GM21825 (cell line): ENCODE data around the gene TRIM13.

Experiments used
- ATAC-seq: cut with Tn5 transposase; IDR thresholded peaks from one replicate; pipeline ENCODE4 v1.9.1; 2021; ENCODE audit warnings: mild to moderate bottlenecking, moderate library complexity; ENCODE audit not compliant: unreplicated experiment

The TRIM13 gene

DNA sequence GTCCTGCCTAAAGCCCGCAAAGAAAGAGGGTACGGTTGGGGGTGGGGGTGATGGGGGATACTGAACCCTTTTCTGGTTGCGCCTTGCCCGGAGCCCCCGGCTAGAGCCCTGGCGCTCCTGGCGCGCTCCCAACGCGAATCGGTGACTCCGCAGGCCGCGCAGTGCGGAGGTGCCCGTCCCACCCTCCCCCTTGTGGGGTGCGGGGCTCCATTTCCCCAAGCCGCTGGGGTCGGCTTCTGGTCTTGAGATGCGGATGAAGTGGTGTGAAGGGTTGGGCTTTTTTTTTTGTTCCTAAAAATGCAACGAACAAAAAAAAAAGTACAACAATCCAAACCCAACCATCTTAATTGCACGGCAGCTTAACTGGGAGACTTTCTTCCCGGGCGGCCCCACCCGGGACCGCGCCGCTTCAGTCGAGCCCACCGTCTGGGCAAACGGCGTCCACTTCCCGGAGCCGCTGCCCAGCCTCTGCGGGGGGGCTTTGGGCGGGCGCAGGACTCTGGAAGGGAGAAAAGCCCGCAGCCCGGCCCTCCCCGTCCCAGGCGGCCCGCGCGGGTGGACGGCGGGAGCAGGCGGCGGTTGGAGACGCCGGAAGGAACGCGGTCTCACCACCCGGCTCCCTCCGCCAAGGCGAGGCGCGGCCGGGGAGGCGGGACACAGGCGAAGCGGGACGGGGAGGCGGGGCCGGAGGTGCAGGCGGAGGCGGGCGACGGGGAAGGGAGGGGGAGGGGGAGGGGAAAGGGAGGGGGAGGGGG is 504 bp upstream of the TRIM13 start:
- ATAC-seq: peak; percentile 51

DNA sequence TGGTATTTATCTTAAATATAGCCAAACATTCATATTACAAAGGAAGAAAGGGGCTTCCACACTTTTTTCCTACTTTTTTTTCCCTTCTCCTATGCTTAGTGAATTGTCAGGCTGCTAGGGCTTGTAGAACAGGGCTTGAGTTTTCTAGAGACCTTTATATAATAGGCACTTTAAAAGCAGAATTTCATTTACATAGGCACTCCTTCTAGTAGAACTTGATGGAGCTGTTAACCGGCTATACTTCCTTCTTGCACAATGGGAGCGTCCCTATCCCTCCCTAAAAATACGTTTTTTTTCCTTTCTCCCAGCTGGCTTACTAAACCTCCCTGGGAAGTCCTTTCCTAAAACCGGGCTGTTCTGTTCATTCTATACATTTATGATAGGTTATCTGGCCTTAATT is 1.1 kb downstream of the TRIM13 start:
- no peak for ATAC-seq

GRCh38 chr13:49998714-49999624 is 2.1 kb downstream of the TRIM13 start:
- no peak for ATAC-seq

- no peak for ATAC-seq
Measured at GRCh38 chr13:50001287-50001686, 4.4 kb downstream of the TRIM13 start.

- ATAC-seq: no peak
Measured at GRCh38 chr13:50006426-50007135, 9.7 kb downstream of the TRIM13 start.

- ATAC-seq: no peak
Measured at GRCh38 chr13:50011461-50011860, 14.6 kb downstream of the TRIM13 start.

DNA sequence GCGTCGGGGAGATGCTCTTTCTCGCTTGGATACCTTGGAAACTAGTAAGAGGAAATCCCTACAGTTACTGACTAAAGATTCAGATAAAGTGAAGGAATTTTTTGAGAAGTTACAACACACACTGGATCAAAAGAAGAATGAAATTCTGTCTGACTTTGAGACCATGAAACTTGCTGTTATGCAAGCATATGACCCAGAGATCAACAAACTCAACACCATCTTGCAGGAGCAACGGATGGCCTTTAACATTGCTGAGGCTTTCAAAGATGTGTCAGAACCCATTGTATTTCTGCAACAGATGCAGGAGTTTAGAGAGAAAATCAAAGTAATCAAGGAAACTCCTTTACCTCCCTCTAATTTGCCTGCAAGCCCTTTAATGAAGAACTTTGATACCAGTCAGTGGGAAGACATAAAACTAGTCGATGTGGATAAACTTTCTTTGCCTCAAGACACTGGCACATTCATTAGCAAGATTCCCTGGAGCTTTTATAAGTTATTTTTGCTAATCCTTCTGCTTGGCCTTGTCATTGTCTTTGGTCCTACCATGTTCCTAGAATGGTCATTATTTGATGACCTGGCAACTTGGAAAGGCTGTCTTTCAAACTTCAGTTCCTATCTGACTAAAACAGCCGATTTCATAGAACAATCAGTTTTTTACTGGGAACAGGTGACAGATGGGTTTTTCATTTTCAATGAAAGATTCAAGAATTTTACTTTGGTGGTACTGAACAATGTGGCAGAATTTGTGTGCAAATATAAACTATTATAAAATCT is 15.7 kb downstream of the TRIM13 start:
- no peak for ATAC-seq

DNA sequence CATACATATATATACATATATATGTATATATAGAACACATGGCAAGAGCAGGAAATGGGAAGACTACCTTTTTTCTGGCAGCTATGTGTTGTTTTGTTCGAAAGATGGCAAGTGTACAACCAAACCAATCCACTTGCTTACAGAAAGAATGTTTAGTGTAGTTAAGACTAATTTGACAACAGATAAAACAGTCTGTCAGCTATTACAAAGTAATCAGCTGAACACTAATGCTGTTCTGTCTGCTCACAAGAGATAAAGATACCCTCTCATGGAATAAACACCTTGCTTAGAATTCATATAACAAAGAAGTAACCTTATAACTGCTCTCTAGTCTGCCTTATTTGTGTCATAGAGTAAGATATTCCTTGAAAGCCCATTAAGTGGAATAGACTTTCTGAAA is 17.5 kb downstream of the TRIM13 start:
- ATAC-seq: no peak

DNA sequence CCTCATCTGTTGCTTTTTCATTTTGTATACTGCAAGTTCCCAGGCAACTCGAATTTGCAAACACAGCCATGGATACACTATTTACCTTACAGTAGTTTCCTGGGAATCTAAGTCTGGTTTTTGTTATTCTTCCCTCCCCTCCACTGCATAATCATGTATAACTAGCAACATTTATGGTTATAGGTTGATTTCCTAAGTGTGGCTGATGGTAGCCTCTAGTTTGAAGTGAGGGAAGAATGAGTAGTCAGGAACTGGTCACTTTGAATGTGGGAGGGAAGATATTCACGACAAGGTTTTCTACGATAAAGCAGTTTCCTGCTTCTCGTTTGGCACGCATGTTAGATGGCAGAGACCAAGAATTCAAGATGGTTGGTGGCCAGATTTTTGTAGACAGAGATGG is 18.4 kb downstream of the TRIM13 start, which contains the start of gene KCNRG:
Gene KCNRG, plus strand, starts transcription at position 187 of the 400 bp plus-strand sequence. Its CDS starts 50 bp downstream, at position 237.
- no peak for ATAC-seq

DNA sequence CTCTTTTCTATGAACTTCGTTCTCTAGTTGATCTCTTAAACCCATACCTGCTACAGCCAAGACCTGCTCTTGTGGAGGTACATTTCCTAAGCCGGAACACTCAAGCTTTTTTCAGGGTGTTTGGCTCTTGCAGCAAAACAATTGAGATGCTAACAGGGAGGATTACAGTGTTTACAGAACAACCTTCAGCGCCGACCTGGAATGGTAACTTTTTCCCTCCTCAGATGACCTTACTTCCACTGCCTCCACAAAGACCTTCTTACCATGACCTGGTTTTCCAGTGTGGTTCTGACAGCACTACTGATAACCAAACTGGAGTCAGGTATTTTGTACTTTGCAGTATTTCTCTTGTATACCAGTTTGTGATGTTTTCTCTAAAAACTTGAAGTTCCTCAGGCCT is 18.9 kb downstream of the TRIM13 start:
- no peak for ATAC-seq

- ATAC-seq: no peak
Measured at GRCh38 chr13:50016444-50016843, 19.6 kb downstream of the TRIM13 start.

- no peak for ATAC-seq
Measured at GRCh38 chr13:50017819-50018218, 21.0 kb downstream of the TRIM13 start.

GRCh38 chr13:50025436-50025835 is 28.6 kb downstream of the TRIM13 start:
- no peak for ATAC-seq

- peak; percentile 98 for ATAC-seq
Measured at GRCh38 chr13:50026788-50027473, 30.1 kb downstream of the TRIM13 start.

DNA sequence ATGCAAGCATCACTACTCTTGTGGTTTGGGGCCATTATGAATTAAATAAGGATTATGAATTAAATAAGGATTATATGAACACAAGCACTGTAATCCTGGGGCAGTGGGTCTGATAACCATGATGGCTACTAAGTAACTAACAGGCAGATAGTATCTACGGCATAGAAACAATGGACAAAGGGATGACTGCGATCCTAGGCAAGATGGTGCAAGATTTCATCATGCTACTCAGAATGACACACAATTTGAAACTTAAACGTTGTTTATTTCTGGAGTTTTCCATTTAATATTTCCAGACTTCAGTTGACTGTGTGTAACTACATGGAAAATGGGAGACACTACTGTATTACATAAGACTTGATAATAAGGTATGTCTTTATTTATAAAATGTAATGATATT is 33.5 kb downstream of the TRIM13 start:
- no peak for ATAC-seq

DNA sequence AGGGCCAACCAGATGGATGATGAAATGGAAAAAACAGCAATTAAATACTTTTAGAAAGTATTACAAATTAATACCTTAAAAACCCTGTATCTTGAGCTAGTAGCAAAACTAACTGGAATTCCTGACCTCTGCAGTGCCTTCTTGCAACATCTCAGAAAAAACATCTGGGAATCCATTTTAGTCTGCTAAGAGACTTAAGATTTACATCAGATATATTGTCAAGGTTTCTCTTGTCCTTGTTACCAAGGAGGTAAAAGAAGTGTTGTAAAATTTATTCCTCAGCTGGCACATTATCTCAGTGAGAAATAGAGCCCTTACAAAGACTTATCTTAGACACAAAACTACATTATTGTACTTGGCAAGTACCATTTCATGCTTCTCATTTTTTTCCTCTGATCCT is 36.9 kb downstream of the TRIM13 start:
- no peak for ATAC-seq

DNA sequence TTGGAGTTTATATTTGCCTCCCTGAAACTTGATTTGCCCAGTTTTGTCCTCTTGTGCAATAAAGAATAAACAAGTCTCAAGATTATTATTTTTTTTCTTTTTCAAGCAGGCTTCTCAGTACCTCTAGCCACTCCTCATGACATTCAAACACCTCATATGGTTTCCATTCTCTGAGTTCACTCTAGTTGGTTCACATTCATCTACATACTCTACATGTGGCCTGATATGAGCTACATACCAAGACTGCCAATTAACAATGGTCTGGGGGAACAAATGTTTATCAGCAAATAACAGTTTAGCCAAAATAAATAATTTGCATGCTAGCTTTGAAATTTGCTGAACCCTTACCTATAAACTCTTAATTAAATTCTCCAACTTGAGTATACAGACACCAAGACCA is 40.9 kb downstream of the TRIM13 start:
- no peak for ATAC-seq

- ATAC-seq: no peak
Measured at GRCh38 chr13:50038266-50038665, 41.4 kb downstream of the TRIM13 start.

DNA sequence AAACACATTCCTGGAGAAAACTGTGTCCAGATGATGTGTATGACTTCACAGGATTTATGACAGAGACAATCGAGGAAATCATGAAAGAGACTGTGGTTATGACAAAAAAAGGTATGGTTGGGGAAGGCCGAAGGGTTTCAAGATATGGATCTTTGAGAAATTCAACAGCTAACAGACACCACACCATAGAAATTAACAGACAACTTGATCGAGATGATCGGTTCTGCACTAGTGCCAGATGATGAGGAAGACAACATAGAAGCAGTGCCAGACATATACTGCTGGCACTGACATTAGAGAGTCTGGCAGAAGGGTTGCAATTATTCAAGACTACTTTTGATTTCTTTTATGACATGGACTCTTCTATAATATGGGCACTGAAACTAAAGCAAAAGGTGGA is 55.6 kb downstream of the TRIM13 start:
- no peak for ATAC-seq

DNA sequence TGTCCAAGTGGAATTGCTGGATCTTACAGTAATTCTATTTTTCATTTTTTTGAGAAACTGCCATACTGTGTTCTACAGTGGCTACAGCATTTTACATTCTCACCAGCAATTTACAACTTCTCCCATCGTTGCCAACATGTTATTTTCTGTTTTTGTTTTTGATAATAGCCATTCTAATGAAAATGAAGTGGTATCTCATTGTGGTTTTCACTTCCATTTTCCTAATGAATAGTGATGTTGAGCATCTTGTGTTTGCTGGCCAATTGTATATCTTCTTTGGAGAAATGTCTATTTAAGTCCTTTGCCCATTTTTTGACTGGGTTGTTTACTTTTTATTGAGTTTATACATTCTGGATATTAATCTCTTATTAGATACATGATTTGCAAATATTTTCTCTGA is 57.0 kb downstream of the TRIM13 start:
- ATAC-seq: no peak
